Raji (cell line): ENCODE results near the gene CMSS1.

ENCODE experiments used
- POLR2A ChIP-seq: IDR thresholded peaks from 2 replicates; pipeline ENCODE4 v1.6.1; 2011; ENCODE audit warnings: low read depth, low read length, control low read depth; ENCODE audit not compliant: insufficient read depth

Gene CMSS1

DNA sequence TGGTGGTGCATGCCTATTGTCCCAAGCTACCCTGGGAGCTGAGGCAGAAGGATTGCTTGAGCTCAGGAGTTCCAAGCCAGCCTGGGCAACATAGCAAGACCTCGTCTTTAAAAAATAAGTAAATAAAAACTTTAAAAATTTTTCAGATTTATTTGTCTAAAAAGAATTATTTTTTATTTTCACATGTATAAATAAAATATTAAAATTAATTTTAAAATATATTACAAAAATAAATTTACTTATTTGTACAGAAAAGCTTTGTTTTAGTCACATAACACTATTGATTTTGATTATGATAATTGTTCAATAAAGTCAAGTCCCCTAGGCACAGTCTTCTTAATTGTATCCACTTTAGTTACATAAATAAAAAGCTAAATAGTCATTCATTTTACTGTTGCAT lies 211.4 kb downstream of the CMSS1 start:
- no peak for TF ChIP-seq POLR2A

DNA sequence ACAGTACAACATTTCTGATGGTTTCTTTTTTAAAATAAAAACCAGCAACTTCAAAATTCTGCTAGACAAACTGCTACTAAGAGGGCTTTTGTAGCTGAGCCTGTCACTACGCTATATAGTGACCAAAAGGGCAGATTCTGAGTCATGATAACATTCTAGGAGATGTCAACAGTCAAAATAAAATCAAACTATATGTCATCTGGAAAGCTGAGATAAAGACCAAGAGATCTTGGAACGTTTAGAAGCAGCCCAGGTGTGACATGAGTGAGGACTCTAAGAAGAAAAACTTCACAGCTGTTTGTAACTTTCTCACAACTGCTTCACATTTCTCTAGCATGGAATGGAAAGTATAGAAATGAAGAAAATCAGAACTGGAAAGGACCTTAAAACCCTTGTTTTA lies 212.0 kb downstream of the CMSS1 start:
- no peak for TF ChIP-seq POLR2A

DNA sequence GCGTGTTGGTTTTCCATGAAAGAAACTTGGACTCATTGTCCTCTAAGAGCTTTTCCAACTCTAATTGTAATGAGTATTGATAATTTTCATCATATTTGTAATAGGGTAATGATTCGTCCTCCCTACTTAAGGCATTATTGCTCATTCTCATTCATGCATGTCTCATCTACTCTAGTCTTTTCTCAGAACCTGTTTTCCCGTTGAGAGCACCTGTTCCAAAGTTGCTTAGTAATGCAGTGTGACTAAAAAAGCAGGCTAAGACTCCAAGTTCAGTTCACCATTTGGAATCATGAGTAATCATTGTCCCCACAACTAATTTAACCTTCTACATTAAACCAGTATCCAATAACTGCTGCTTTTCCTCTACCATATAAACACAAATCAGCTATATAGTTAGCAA lies 212.7 kb downstream of the CMSS1 start:
- no peak for TF ChIP-seq POLR2A

DNA sequence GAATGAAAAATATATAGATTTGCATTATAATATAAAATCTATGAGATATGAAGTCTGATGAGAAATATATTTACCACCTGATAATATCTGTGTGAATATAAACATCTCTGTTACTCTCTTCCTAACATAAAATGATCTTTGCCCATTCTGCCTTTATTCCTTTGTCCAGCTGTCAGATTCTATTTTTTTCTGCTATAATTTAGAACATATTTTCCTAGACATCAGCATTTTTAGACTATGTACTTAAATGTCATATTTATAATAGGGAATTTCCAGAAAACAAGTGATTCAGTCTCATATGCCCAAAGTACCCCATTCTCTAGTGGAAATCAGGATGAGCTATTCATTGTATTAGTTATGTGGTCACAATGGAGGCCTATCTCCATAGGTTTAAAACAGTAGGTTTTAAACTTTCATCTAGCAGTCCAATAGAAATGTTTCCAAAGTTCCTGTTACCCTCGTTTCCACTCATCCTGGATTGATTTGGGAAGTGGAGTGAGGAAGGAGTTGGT lies 213.3 kb downstream of the CMSS1 start:
- no peak for TF ChIP-seq POLR2A

DNA sequence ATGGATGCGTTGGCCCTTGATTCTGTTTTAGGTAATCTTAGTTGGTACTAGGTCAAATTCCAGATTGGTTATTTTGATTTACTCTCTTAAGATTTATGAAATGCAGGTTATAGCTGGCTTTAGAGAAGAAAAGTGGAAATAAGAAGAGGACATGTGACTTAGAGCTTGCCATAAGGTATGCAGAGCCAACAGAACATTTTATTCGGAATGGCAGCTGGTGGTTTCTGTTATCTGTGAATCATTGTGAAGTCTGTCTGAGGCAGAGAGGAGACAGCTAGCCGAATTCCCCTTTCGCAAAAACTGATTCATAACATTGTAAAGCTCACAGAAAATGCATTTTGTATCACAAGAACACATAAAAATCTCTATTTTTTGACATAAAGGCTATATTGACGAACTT lies 214.6 kb downstream of the CMSS1 start:
- no peak for TF ChIP-seq POLR2A

DNA sequence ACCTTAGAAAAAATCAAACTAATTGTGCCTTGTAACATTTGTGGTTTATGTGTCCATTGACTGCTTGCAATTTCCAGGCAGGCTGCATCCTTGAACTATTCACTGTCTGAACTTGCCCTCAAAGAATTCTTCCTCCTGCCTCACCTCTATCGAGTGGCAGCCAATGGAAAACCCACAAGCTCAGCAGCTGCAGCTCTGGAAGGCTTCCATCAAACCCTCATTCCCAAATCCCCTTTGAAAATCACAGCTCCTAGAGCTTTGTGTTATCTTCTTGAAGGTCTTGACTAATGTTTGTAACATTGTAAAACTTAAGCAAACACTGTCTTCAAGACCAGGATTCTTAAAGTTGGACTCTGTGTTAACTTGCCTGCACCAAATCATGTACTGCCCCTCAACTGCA lies 215.5 kb downstream of the CMSS1 start:
- no peak for TF ChIP-seq POLR2A

DNA sequence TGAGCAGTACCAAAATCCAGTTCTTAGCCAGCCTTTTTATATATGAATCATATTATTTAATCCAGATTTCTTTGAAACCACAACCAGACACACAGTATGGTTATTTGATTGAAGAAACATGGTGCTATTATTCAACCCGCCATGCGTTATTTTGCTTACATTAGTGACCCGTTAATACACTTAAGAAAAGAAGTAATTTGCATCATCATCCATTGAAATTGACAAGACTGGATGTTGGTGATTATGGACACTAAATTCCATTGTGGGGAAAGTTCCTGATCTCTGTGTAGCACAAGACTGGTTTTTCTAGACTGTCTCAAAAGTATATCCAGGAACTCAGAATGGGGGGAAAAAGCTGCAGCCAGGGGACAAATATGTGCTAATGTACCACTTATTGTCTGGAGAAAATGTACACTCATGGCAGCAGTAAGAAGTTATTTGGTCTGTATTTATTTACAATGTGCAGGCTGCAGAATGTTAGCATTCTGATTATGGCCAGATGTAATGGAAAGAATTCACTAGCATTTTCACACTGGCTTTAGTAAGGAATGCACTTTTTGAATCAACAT lies 216.3 kb downstream of the CMSS1 start:
- TF ChIP-seq POLR2A, result no peak

DNA sequence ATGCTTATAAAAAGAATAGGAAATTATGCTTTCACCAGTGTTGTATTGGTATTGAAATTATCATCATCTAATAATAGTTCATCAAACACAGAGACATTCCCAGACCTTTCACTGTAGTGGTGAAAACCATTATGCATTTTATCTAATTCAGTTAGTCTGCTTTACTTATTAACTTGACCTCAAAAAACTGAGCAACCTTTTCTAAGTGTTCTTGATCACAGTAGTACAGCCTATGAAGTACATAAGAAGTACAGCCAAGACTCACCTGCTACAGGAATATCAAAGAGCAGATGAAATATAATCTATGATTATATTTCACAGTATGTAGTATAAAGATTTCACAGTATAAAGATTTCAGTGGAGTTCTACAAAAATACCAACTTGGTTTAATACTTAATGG lies 221.4 kb downstream of the CMSS1 start:
- no peak for TF ChIP-seq POLR2A

DNA sequence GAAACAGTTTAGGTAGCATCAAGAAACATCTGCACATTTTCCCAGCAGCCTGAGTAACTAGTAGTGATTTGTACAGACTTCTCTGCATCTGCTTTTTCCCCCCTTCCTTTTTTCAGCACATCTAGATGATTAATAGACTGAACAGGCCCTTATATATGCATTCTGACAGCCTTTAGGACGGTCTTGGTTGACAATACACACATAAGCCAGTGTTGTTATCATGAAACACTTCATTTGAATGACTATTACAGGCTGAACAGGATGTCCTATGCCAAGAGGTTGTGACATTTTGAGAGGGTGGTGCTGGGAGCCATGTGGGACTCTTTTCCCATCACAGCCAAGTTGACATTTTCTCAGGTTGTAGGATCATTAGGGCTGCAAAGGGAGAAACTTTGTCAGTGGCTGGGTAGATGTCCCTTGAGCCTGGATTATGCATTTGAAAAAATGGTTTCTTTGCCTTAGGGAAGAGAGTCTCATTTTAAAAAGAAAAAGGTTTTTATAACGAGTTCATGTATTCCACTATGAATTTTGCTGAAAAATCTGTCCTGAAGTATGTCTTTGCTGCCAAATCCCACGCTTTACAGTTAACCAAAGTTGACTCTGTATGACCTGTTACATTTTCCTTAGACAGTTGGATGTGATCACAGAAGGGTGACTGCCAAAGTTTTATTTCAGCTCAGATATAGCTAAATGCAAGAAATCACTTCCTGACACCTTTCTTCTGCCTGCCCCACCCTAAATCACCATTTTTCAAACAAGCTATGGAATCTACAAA lies 223.0 kb downstream of the CMSS1 start:
- TF ChIP-seq POLR2A, result no peak

DNA sequence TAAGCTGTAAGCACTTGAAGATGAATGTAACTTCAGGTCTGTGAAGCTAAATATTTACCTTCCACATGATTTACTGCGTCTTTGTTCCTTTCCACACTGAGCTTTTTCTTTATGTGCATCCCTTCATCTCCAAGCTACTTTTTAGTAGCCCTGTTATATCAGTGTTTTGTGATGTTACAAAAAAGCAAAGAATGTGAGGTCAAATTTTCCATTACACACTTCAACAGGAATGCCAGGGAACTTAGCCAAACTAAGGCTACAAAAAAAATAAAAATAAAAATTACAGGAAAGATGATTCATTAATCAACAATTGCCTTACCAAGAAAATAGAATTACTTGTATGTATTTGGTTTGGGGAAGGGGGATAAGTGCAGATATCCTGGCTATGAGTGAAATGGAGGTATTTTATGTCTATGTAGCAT lies 223.7 kb downstream of the CMSS1 start:
- no peak for TF ChIP-seq POLR2A

DNA sequence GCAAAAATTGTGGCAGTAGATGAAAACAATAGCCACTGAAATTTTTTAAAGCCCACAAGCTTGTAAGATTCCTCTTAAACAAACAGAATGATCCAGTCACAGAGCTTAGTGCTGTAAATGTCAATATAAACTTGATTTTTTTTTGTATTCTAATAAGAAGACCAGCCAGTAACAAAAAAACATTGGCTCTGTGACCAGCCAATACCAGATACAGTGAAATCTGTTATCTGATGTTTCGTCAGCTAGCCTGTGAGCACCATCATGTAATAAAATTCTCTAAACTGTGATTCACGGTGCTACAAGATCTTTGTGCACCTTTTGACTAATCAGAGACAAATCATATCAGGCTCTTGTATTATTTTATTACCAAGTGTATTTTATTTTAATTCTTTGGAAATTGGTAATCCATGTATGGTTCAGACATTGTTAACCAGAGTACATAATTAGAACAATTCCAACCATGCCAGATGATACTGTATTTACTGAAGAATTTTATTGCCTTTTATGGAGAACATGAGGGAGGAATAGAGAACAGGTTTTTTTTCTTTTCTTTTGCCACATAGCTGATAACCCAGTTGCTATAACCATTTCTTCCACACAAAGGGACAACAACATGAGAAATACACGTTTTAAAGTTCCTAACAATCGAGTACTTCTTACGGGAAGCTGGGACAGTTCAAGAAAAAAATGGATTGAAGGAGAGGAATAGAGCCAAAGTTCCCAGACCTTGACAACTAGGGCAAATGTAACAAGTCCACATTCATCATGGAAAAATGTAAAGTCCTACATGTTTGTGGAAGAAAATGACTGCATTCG lies 224.7 kb downstream of the CMSS1 start:
- TF ChIP-seq POLR2A, result no peak

DNA sequence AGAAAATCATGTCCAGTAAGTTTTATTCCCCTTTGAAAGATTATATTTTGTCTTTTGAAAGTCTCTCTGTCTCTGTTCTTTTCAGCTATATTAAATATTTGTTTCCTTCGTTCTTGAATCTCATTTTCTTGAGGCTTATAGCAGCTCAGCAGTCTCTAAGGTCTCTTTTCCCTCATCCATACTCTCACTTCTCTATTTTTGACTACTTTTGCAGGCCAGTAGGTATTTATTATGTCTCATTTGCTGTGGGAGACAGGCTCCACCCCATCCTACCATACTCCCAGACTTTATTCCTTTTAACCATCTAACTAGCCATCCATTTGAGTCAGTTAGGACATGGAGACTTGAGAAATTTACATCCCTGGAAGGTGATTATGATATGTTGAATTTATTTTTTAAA lies 225.6 kb downstream of the CMSS1 start:
- TF ChIP-seq POLR2A, result no peak

DNA sequence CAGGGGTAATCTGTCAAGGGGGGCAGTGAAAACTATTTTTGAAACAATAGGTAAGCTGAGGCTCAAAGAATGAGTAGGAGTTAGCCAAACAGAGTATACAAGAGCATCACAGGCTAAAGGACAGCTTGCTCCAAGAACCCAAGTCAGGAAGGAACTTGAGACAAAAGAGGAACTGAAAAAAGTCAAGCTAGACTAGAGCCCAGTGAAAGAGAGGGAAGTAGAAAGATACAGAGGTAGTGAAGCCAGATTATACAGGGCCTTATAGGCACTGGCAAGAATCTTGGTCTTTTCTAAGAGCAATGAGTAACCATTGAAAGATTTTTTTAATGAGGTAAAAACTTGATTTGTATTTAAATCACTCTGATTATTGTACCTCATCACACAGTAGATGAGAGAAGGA lies 226.7 kb downstream of the CMSS1 start:
- no peak for TF ChIP-seq POLR2A

DNA sequence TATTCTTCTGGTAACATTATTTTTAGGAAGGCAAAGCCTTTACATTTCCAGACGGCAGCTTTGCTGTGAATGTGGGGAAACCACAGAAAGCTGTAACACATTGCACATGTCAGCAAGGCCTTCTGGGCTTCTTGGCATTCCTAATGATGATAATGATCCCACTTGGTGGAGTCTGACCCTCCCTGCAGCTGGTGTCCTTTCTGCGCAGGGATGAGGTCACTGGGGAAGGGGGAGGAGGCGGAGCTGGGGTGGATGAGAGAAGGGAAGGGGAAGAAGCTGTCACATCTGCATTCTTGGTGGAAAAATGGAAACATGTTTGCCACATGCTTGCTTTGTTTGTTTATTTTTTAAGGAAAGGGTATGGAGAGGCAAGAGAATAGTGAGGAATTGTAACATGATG lies 228.0 kb downstream of the CMSS1 start:
- no peak for TF ChIP-seq POLR2A

DNA sequence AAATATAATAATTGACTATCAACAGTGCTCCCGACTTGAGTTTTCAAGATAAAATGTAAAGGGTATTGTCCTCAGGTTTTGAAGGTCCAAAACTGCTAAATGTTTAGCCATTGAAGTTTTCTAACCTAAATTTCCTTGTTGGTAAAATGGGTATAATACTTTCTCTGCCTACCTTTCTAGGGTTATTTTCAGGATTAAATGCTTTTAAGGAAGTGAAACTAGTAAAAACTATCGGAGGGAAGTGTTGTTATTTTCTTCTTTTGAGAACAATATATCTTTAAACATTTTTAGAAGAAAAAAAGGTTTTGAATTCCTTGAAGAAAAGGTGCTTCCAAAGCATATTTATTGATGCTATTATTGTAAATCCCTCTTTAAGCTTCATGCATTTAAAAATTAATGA lies 229.3 kb downstream of the CMSS1 start:
- no peak for TF ChIP-seq POLR2A

DNA sequence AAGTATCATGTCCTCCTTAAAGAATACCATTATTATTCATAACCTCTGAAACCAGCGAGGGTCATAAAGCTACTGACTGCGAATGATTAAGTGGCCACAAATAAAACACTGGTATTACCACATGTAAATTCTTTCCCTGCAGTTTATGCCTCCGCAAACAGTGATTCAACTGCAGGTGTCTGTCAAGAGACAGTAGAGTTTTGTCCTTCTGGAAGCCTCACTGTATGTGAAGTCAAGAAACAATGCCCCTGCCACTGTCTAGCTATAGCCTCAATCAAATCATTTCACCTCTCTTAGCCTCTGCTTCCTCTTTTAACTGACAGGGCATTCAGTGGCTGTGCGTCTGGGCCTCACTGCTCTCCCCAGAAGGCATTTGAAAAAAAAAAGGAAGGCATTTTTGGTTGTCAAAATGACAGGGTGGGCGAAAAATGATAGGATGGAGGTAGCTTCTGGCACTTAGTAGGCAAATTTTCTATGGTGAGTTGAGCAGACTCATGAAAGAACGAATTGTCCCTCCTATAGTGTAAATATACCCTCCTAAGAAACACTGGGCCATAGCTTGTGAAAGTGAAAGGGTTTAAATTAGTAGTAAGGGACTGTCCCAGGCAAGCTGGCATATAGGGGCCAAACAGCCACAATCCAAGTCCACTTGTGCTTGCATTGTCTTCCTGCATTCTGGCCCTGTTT lies 229.9 kb downstream of the CMSS1 start:
- TF ChIP-seq POLR2A, result no peak

DNA sequence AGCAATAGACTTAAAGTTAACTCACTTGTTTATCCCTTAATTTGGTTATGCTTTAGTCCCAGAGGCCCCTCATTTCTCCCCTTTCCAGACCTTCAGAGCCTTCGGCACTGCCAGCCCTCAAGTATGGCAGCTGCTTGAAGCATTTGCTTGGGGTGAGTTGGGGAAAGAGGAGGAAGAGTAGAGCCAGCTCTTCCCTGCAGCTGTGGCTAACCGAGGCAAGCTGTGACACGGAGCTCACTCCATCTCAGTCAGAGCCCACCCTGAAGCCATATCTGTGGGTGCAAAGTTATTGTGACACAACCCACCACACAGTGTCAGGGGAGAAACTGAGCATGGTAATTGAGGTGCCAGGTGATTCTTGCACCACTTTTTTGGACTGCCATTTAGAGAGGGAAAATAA lies 230.6 kb downstream of the CMSS1 start:
- TF ChIP-seq POLR2A, result no peak
